NOMO-1 (cell line): ENCODE data around the gene SPATA9.
A peak's percentile ranks its signal among the peaks of the same experiment; 100 is the strongest.

Experiments used
- DNase-seq, 2 experiments: peaks; one replicate each; lab custom pipeline; 2025; ENCODE audit not compliant: unreplicated experiment in 2 of 2; lab: John Stamatoyannopoulos, UW

SPATA9 gene

GRCh38 chr5:95686651-95687050, 3.9 kb upstream of the SPATA9 start:
- no peak for DNase-seq

- DNase-seq, result no peak
These were observed 1.6 kb upstream of the SPATA9 start for GRCh38 chr5:95684361-95684760.

- DNase-seq, result no peak
These were observed 9.7 kb downstream of the SPATA9 start for GRCh38 chr5:95673081-95673480.

- DNase-seq, result no peak
These were observed 10.2 kb downstream of the SPATA9 start for GRCh38 chr5:95672641-95673040.

GRCh38 chr5:95671826-95672225, 11.0 kb downstream of the SPATA9 start:
- peak; percentile 13 to 28 for DNase-seq

GRCh38 chr5:95670568-95670967, 12.2 kb downstream of the SPATA9 start:
- DNase-seq, result no peak

GRCh38 chr5:95669985-95670384, 12.8 kb downstream of the SPATA9 start:
- no peak for DNase-seq

GRCh38 chr5:95669540-95669939, 13.3 kb downstream of the SPATA9 start:
- no peak for DNase-seq

GRCh38 chr5:95668728-95669127, 14.1 kb downstream of the SPATA9 start:
- no peak for DNase-seq

GRCh38 chr5:95668216-95668615, 14.6 kb downstream of the SPATA9 start:
- DNase-seq, result no peak

GRCh38 chr5:95667678-95668077, 15.1 kb downstream of the SPATA9 start:
- DNase-seq, result no peak

- DNase-seq, result peak; percentile 45 to 47
These were observed 15.7 kb downstream of the SPATA9 start for GRCh38 chr5:95667061-95667618.

- peak in 1 of 2 experiments; percentile 46 for DNase-seq
These were observed 18.5 kb downstream of the SPATA9 start for GRCh38 chr5:95664204-95664786.

GRCh38 chr5:95662946-95663345, 19.8 kb downstream of the SPATA9 start:
- no peak for DNase-seq

- no peak for DNase-seq
These were observed 22.7 kb downstream of the SPATA9 start for GRCh38 chr5:95660060-95660459.

- no peak for DNase-seq
These were observed 27.2 kb downstream of the SPATA9 start for GRCh38 chr5:95655575-95655974.

- no peak for DNase-seq
These were observed 28.6 kb downstream of the SPATA9 start for GRCh38 chr5:95654196-95654595.

GRCh38 chr5:95652849-95653248, 29.9 kb downstream of the SPATA9 start:
- no peak for DNase-seq

GRCh38 chr5:95649842-95650620, 32.8 kb downstream of the SPATA9 start:
- DNase-seq, result no peak

- DNase-seq, result no peak
These were observed 33.5 kb downstream of the SPATA9 start for GRCh38 chr5:95649274-95649673.

GRCh38 chr5:95647886-95648860, 34.6 kb downstream of the SPATA9 start:
- DNase-seq, result peak in 1 of 2 experiments; percentile 56
